GF-D8 (cell line): ENCODE data around the gene TNFAIP3.
"Not testable (repeated sequence)": the region's sequence is repeated elsewhere in the genome, so short reads cannot be mapped to it uniquely, and the experiment has no call there.

Source experiments
- DNase-seq: peaks from one replicate; lab custom pipeline; 2025; lab: John Stamatoyannopoulos, UW

Gene TNFAIP3

GRCh38 chr6:137844773-137845172 lies 22.3 kb upstream of the TNFAIP3 start:
- DNase-seq = not testable (repeated sequence)

- DNase-seq = no peak
Observed at GRCh38 chr6:137845460-137845859, 21.6 kb upstream of the TNFAIP3 start.

GRCh38 chr6:137846274-137846673 lies 20.8 kb upstream of the TNFAIP3 start:
- DNase-seq = no peak

- DNase-seq = peak; percentile 96
Observed at GRCh38 chr6:137846772-137847313, 20.2 kb upstream of the TNFAIP3 start.

GRCh38 chr6:137847748-137848147 lies 19.3 kb upstream of the TNFAIP3 start:
- DNase-seq = no peak

GRCh38 chr6:137848672-137849071 lies 18.4 kb upstream of the TNFAIP3 start:
- DNase-seq = no peak

- no peak for DNase-seq
Observed at GRCh38 chr6:137849181-137849980, 17.7 kb upstream of the TNFAIP3 start.

GRCh38 chr6:137849981-137850714 lies 16.9 kb upstream of the TNFAIP3 start:
- DNase-seq = no peak

GRCh38 chr6:137850816-137851602 lies 16.1 kb upstream of the TNFAIP3 start:
- DNase-seq = no peak

- no peak for DNase-seq
Observed at GRCh38 chr6:137851669-137852068, 15.4 kb upstream of the TNFAIP3 start.

- DNase-seq = no peak
Observed at GRCh38 chr6:137852346-137852745, 14.7 kb upstream of the TNFAIP3 start.

- DNase-seq = no peak
Observed at GRCh38 chr6:137852811-137853210, 14.2 kb upstream of the TNFAIP3 start.

GRCh38 chr6:137853569-137854213 lies 13.4 kb upstream of the TNFAIP3 start:
- DNase-seq = no peak

- DNase-seq = peak; percentile 88
Observed at GRCh38 chr6:137856138-137856898, 10.7 kb upstream of the TNFAIP3 start.

GRCh38 chr6:137859025-137859424 lies 8.0 kb upstream of the TNFAIP3 start:
- DNase-seq = no peak

- no peak for DNase-seq
Observed at GRCh38 chr6:137860394-137861005, 6.6 kb upstream of the TNFAIP3 start.

- no peak for DNase-seq
Observed at GRCh38 chr6:137861550-137862337, 5.3 kb upstream of the TNFAIP3 start.

- no peak for DNase-seq
Observed at GRCh38 chr6:137862419-137863090, 4.5 kb upstream of the TNFAIP3 start.
